ENCODE data around the gene GINS1.
"Not testable (repeated sequence)": the region's sequence is repeated elsewhere in the genome, so short reads cannot be mapped to it uniquely, and the experiment has no call there.

DNA sequence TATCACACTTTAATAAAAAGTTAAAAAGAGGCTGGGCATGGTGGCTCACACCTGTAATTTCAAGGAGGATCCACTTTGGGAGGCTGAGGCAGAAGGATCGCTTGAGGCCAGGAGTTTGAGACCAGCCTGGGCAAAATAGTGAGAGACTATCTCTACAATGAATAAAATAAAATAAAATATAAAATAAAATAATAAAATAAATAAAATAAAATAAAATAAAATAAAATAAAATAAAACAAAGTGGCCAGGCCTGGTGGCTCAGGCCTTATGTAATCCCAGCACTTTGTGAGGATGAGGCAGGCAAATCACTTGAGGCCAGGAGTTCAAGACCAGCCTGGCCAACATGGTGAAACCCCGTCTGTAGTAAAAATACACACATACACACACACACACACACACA lies 65.8 kb downstream of the GINS1 start:
- TF ChIP-seq CTCF (conservative IDR thresholded peaks at IDR 0.05); ZFX (IDR thresholded peaks at IDR 0.05): not testable (repeated sequence)

All from C4-2B (cell line).